Gastrocnemius medialis (tissue), 4 donors: ENCODE data around the gene SLC16A9.
"Not testable (repeated sequence)": the region's sequence is repeated elsewhere in the genome, so short reads cannot be mapped to it uniquely, and the experiment has no call there.

ENCODE experiments used
- CTCF ChIP-seq, 5 experiments: fragments of 450-650 bp in 3 of 5; fragments of 200-600 bp in 2 of 5; sonication (generic) in 2 of 5; IDR thresholded peaks in 4 of 5; conservative IDR thresholded peaks in 1 of 5; 1 replicate in 4 of 5; 2 replicates in 1 of 5; pipeline ENCODE4 v1.5.1; 2016 to 2019; ENCODE audit warnings: antibody characterized with exemption in 5 of 5, mild to moderate bottlenecking in 3 of 5, moderate library complexity in 3 of 5
- POLR2A ChIP-seq, 2 donors: fragments of 450-650 bp; IDR thresholded peaks; one replicate each; pipeline ENCODE4 v1.6.1; 2017; ENCODE audit warnings: antibody characterized with exemption in 2 of 2, mild to moderate bottlenecking in 2 of 2, moderate library complexity in 2 of 2

GRCh38 chr10:59733321-59734013 lies 23.8 kb upstream of the SLC16A9 start:
- not testable (repeated sequence) for TF ChIP-seq CTCF (IDR thresholded peaks at IDR 0.05 in 4 of 5, conservative IDR thresholded peaks at IDR 0.05 in 1 of 5); POLR2A (IDR thresholded peaks at IDR 0.05)
